ENCODE measurements around the gene C4orf50.

DNA sequence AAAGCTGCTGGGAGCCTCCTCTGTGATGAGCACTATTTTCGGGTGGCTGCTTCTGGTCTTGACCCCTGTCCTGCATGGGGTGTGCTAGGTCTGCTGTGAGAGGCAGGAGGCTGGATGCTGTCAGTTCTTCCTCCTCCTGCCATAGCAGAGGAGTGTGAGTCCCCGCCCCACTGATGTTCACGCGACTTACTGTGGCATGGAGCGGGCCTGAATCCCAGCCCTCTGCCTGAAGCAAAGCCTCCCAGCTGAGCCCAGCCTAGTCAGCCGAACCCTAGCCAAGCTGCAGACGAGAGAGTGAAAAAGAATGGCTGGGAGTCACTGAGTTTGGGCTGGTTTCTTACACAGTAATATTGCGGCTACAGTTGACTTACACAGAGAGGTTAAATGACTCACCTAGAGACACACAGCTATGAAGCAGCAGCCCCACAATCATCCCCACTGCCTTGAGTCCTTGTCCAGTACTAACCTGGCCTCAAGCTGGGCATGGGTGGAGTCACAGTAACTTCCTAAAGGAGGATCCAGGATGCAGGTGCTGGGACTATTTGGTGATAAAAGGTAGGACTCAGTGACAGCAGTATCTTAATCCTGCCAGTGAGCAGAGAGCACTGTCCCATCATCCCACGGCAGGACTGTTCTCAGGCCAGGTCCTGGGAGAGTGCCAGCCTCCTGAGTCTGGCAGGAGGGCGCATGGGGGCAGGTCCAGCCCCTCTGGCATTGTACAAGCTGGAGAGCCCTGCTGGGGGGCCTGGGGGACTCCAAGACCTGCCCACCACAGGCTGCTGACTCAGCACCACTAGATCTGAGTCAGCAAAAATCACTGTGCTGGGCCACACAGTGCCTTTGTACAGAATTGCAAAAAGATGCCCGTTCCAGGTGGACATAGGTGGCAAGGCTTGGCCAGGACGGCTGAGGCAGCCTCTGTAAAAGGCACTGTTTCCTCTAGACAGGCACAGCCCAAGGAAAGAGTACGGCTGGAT, 65.0 kb downstream of the C4orf50 start:
- TF ChIP-seq GATA2 (IDR thresholded peaks at IDR 0.05; ENCODE audit: low read depth, low read length) (no peak), GATA3 (IDR thresholded peaks at IDR 0.05; ENCODE audit: low read depth, low read length) (no peak)
